NCI-H524 treated with DMSO at 0.1 percent for 48 hours (cell line): Measurements from ENCODE around the gene ALK.
"Not testable (repeated sequence)": the region's sequence is repeated elsewhere in the genome, so short reads cannot be mapped to it uniquely, and the experiment has no call there.

Experiments used
- DNase-seq: peaks from one replicate; lab custom pipeline; 2025; lab: John Stamatoyannopoulos, UW

Gene ALK

DNA sequence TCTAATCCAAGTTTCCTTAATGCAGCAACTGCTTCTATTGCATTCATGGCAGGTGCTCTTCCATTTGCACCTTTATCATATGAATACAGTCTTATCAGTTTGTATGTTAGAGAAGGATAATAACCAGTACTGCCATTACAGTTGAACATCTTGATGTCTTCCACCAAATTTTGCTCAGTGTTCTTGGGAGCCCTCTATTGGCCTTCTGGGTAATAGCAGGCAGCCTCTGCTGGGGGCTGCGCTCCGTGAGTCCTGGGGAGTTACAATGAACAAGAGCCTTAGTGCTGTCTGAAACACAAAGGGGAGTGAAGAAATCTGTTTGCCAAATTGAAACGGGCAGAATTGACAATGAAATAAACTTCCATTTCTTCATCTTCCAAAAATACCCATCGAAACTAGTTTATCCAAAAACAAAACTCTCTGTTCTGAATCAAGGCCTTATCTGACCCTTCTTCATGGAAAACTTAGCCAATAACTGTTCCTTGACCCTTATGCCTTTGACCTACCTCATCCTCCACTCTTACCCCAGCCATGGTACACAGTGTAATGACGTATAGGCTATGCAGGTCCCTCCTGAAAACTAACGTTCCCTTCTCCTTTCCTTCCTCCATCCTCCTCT is 79.9 kb downstream of the ALK start:
- DNase-seq = no peak

DNA sequence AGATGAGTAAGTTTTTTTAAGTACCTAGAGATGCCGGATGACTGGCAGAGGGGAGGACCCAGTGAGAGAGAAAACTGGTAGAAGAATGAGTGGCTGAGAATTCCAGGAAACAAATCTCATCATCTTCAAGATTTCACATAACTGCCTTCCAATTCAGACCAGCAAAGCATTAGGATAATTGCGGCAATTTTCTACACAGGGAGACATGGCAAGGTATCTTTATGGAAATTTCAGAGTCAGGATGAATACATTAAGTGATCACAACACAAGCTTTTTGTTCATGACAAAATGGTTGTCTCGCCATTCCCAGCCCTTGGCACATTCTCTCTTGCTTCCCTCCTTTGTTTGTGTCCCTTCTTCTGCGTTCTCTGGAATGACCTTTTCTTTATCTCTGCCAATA is 82.1 kb downstream of the ALK start:
- DNase-seq = no peak

DNA sequence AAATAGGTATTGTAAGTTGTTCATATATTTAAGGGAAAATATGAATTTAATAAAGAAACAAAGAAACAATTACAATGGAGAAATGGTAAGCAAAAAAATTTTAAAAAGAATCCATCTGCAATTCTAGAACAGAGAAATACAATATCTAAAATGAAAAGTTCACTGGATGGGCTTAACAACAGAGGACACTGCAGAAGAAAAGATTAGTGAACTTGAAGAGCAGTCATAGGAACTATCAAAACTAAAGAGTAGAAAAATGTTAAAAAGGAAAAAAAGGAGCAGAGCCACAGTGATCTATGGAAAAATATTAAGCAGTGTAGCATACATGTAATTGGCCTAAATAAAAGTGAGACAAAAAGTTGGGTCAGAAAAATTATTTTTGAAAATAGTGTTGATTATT is 83.5 kb downstream of the ALK start:
- no peak for DNase-seq

- no peak for DNase-seq
Observed at GRCh38 chr2:29834624-29835023, 86.8 kb downstream of the ALK start.

GRCh38 chr2:29834036-29834540 is 87.3 kb downstream of the ALK start:
- DNase-seq = no peak

DNA sequence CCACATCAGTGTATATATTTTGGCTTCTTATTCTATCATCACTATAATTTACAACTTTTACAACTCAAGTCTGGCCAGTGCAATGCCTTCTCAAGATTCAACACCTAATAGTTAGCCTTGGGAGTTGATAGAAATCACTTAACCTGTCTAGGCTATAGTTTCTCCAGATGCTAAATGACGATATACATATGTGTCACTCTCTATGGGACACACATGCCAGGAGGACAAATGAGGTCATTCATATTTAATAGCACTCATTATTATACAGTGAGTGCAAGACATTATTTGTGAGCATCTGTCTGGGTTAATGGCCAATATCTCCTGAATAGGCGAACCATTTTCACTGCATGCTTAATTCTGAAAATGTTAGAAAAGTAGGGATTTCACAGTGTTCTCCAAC is 89.8 kb downstream of the ALK start:
- DNase-seq = no peak

DNA sequence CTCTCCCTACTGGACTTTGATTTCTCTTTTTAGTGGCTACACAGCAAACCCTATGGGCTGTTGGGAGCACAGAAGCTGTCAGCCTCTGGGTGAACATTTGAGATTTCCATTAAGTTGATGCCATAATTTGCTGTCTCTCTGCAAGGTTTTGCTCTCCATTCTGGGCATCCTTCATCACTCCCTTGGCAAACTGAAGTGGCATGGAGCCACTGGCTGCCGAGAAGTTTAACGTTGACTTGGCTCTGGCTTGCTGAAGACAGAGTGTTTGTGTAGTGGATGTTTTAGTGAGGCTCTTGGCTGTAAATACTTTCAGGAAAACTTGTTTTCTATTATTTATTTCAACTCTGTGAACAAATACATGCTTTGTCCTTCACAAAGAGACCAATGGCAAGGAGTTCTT is 91.5 kb downstream of the ALK start:
- no peak for DNase-seq

DNA sequence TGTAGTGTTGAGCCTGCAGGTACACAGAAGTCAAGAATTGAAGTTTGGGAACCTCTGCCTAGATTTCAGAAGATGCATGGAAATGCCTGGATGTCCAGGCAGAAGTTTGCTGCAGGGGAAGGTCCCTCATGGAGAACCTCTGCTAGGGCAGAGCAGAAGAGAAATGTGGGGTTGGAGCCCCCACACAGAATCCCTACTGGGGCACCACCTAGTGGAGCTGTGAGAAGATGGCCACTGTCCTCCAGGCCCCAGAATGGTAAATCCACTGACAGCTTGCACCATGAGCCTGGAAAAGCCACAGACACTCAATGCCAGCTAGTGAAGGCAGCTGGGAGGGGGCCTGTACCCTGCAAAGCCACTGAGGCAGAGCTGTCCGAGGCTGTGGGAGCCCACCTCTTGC is 97.2 kb downstream of the ALK start:
- not testable (repeated sequence) for DNase-seq

DNA sequence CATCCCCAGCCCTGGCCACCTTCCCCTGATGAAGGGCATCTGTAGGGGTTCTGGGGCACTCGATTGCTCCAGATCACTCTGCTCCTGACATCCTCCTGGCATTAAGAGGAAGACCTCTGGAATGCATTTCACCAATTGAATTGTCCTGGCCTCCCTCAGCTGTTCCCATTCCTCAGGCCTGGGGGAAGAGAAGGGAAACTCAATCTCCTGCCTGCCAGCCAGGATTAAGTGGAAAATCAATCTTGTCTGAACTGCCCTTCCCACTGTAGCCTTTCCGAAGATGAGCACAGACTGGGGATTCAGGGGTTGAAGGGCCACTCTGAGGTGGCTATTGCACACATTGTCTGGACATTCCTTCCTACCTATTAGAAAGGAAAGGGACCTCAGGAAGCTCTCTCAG is 99.8 kb downstream of the ALK start:
- DNase-seq = no peak

- no peak for DNase-seq
Observed at GRCh38 chr2:29819570-29819969, 101.8 kb downstream of the ALK start.

DNA sequence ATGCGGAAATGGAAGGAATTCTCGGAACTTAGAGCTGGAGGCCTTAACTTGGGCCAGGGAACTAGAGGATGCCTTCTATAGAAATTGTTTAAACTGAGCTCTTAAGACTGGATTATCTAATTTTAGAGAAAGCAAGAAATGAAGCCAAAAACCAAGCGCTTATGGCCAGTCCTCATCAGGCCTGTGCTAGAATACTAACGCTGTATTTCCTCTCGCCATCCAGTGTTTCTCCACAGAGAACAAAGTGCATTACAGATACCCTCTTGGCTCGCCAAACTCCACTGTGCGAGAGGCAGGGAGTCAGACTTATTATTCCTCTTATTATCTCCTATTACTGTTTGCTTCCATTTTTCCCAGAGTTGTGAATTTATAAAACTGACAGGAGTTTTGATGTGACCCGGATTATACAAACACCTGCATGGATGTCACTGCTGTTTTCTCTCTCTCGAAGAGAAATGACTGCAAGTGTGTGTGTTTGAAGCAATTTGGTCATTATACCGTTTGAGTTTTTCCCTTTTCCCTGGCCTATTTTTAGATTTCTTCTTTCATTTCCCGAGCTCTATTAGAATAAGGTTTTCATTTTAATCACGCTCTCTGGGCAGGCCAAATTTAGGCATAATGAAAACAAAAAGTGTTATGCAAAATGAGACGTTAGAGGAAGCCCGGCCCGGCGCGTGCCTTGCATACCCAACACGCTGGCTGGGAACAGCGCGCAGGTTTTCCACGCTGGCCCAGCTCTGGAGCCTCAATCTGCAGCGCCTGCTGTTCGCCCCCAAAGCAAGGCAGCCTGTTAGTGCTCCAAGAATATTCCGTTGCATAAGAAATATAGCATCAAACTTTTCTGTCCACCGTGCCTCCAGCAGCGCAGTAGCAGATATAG is 103.3 kb downstream of the ALK start:
- DNase-seq = no peak

DNA sequence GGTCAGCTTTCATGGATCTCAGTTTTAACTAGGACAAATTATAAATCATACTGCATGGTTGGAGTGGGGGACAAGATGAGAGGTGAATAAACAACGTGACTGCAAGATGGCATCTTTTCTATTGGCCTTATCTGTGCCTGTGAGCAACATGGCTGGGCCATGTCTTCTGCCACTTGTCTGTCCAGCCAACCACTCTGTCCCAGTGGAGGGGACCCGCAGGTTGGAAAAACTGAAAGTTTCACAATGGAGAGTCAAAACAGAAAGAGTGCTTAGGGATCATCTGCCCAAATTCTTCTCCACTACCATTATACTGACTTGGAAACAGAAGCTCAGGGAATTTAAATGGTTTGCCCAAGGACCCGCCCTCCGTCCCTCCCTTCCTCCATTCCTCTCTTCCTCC is 104.1 kb downstream of the ALK start:
- DNase-seq = no peak

DNA sequence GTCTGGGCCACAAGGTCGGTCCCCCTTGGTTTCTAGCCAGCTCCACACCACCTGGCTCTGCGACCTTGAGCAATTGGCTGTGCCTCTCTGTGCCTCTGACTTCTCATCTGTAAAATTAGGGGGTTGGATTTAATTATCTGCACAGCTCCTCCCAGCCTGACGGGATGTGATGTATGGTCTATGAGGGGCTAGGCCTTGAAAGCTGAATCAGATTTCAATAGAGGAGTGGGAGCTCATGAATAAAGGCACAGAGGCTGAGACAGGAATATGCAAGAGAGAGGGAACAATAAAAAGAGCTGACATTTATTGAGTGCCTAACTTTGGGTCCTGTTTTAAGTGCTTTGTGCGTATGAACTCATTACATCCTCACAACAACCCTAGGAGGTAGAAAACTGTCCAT is 104.7 kb downstream of the ALK start:
- no peak for DNase-seq

- DNase-seq = no peak
Observed at GRCh38 chr2:29811378-29811777, 110.0 kb downstream of the ALK start.

- no peak for DNase-seq
Observed at GRCh38 chr2:29810956-29811355, 110.4 kb downstream of the ALK start.

DNA sequence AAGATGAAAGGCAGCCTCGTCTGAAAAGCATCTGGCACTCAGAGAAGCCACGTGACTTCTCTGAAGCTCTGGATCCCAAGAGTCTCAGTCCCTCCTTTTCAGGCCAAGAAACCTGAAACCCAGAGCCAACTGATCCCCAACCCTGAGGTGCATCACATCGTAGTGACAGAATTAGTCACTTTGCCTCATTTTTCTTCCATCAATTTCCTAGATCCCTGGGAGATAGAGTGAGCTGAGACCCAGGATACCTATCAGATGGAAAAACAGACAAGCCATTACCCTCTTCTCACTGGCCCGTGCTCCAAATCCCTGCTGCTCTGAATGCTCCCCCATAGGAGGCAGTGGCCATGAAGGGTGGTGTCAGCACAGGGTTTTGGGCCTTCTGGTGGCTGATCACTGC is 113.1 kb downstream of the ALK start:
- DNase-seq = no peak

- DNase-seq = no peak
Observed at GRCh38 chr2:29807082-29807481, 114.3 kb downstream of the ALK start.

DNA sequence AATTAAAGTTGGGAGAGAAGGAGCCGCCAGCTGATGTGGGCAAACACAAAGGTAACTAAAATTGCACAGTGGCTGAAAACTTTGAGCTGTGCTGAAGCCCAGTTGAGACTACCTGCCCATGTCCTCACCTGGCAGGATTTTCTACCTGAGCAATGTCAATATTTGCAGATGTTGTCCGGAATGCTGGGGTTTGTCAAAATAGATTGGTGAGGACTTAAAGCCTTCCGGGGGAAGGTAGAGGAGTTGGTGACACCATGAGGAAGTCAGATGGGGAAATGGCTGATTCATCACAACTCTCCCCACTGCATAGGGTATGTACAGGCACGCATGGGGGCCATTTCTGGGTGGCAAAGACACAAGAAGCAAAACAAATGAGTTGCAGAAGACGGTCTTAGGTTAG is 114.9 kb downstream of the ALK start:
- DNase-seq = no peak

- no peak for DNase-seq
Observed at GRCh38 chr2:29804671-29805070, 116.7 kb downstream of the ALK start.

GRCh38 chr2:29803537-29803936 is 117.8 kb downstream of the ALK start:
- no peak for DNase-seq

DNA sequence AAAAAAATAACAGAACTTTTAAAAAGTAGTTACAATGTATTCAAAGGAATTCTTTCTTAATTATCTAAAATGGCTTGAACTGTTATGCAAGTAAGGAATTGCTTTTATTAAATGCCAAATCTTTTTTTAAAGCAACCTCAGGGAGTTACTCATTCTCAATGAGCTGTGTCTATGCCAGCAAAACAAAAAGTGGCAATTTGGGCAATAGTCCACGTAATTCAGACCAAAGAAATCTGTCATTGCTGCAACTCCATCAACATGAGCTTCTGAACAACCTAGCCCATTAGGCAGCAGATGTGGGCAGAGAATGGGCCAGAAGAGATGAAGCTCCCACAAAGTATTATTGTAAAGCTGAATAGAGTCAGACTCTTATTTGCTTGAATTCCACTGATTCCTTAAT is 118.4 kb downstream of the ALK start:
- DNase-seq = no peak

- no peak for DNase-seq
Observed at GRCh38 chr2:29799628-29800027, 121.8 kb downstream of the ALK start.

DNA sequence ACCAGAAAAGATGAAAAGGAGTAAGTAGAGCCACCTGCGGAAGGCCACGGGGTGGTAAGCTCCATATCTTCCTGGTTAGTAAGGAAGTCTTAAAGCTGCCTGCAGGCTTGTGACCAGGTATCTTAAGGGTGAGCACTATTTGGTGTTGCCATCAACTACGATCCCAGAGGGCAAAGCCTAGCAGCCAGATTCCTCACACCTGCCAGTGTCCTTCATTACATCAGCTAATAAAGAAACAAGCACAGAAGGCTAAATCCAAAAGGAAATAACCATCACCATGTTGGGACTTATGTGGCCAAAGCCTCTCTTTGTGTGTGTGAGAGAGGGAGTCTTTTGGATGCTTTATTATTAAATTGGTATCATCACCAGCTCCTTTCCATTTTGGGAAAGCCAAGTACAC is 123.5 kb downstream of the ALK start:
- no peak for DNase-seq

- no peak for DNase-seq
Observed at GRCh38 chr2:29796446-29796845, 124.9 kb downstream of the ALK start.
